Thyroid gland (tissue), 4 donors: ENCODE results near the gene KCNF1. TPM values are rescaled to one million over a fixed set of nuclear protein-coding genes. Genes with fewer than 3 reads are reported as not detected.

Experiments
- DNase-seq, 2 donors: peaks; one replicate each; pipeline ENCODE4 v3.0.0-alpha.2; 2019
- H3K27ac ChIP-seq, 3 donors: fragments of 200-600 bp; sonication (generic); 1 replicate in 2 of 3; 2 replicates in 1 of 3; pipeline ENCODE4 v1.5.1; 2016 to 2019; ENCODE audit warnings: mild to moderate bottlenecking in 1 of 3, moderate library complexity in 1 of 3
- H3K27me3 ChIP-seq: fragments of 200-600 bp; sonication (generic); one replicate; pipeline ENCODE4 v1.5.1; 2019
- H3K36me3 ChIP-seq, 2 donors: fragments of 200-600 bp; sonication (generic); one replicate each; pipeline ENCODE4 v1.5.1; 2016 to 2019
- H3K4me1 ChIP-seq, 2 donors: fragments of 200-600 bp; sonication (generic); one replicate each; pipeline ENCODE4 v1.5.1; 2017 to 2019
- H3K4me3 ChIP-seq, 3 donors: fragments of 200-600 bp; sonication (generic); replicated peaks in 1 of 3; 1 replicate in 2 of 3; 2 replicates in 1 of 3; pipeline ENCODE4 v1.5.1; 2016; ENCODE audit warnings: mild to moderate bottlenecking in 1 of 3
- H3K9me3 ChIP-seq: fragments of 200-600 bp; sonication (generic); one replicate; pipeline ENCODE4 v1.5.1; 2017
- POLR2A ChIP-seq, 2 donors: fragments of 450-650 bp; IDR thresholded peaks; one replicate each; pipeline ENCODE4 v1.6.1; 2017; ENCODE audit warnings: antibody characterized with exemption in 2 of 2, mild to moderate bottlenecking in 2 of 2, moderate library complexity in 1 of 2
- WGBS, 2 donors: methylation state at CpG; one replicate each; pipeline ENCODE4 v1.1.5; 2017; 5-methylcytosine and 5-hydroxymethylcytosine counted together
- intact Hi-C: fragments of 100-400 bp; cut with DNase I; formaldehyde crosslinking; loops from one replicate; pipeline ENCODE4 v1.15.1; 2023
- total RNA-seq, 4 donors: library from RNA; depleted of rRNA; stranded (reverse); fragments of >200 nt; gene quantifications; one replicate each; pipeline ENCODE4 v1.2.3, GENCODE V29; 2016
- TF ChIP-seq, protein P1 (sequence below), 6 experiments: fragments of 200-600 bp in 3 of 6; fragments of 450-650 bp in 3 of 6; sonication (generic) in 3 of 6; IDR thresholded peaks; one replicate each; pipeline ENCODE4 v1.5.1; 2016 to 2019; ENCODE audit warnings: antibody characterized with exemption in 6 of 6, mild to moderate bottlenecking in 2 of 6, inconsistent platforms in 1 of 6, moderate library complexity in 1 of 6

The KCNF1 gene
- total RNA-seq, 4 donors from 2014 or later, result not detected

DNA sequence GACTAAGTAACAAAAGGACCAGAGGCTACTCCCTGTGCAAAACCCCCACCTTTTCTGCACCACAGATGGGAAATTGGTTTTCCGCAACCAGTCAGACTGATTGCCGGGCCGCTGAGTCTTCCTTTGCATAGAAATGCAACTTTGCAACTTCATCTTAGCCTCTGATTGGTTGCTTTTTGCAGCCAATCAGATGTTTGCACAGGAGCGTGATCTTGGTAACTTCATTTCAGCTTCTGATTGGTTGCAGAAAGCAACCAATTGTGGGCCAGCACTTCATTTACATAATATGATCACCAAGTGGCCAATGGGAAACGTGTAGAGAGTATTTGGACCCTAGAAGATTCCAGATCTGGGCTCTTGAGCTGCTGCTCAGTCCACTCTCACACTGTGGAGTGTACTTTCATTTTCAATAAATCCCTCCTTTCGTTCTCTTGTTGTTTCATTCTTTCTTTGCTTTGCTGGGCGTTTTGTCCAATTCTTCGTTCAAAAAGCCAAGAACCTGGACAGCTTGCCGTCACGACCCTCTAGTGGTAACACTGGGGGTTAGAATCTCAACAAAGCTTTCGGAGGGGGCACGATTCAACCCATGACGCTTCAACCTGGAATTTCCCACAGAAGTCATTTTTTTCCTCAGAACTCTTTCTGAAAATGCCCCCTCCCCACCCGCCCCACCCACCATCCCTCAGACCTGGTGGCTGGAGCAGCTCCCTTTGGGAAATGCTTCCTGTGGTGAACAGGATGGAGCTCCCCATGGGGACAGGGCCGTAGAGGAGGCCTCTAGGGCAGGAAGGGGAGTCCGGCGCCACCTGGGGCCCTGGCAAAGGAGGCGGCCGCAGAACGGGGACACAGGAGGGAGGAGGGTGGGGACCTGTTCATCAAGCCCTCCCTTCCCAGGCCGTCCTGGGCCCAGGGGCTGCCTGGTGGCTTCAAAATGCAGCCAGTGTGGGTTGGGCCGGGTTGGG is 31.8 kb upstream of the KCNF1 start:
- Histone ChIP-seq H3K27ac (no peak overlapping the region), H3K4me1 (peaks cover 0 to 8% of the 10 kb centered on the region in 2 donors), H3K4me3 (no peak overlapping the region), H3K9me3 (no peaks in the 10 kb centered on the region), H3K27me3 (no peaks in the 10 kb centered on the region), H3K36me3 (no peaks in the 10 kb centered on the region)
- WGBS, 2 donors, result 81 to 82% methylated on average over 19 to 21 of the region's 22 CpGs
- no peak for TF ChIP-seq POLR2A (IDR thresholded peaks at IDR 0.05)
- TF ChIP-seq, protein P1, sequence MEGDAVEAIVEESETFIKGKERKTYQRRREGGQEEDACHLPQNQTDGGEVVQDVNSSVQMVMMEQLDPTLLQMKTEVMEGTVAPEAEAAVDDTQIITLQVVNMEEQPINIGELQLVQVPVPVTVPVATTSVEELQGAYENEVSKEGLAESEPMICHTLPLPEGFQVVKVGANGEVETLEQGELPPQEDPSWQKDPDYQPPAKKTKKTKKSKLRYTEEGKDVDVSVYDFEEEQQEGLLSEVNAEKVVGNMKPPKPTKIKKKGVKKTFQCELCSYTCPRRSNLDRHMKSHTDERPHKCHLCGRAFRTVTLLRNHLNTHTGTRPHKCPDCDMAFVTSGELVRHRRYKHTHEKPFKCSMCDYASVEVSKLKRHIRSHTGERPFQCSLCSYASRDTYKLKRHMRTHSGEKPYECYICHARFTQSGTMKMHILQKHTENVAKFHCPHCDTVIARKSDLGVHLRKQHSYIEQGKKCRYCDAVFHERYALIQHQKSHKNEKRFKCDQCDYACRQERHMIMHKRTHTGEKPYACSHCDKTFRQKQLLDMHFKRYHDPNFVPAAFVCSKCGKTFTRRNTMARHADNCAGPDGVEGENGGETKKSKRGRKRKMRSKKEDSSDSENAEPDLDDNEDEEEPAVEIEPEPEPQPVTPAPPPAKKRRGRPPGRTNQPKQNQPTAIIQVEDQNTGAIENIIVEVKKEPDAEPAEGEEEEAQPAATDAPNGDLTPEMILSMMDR (IDR thresholded peaks at IDR 0.05), result no peak
- intact Hi-C loops, result no loop called here
- no peak for DNase-seq

DNA sequence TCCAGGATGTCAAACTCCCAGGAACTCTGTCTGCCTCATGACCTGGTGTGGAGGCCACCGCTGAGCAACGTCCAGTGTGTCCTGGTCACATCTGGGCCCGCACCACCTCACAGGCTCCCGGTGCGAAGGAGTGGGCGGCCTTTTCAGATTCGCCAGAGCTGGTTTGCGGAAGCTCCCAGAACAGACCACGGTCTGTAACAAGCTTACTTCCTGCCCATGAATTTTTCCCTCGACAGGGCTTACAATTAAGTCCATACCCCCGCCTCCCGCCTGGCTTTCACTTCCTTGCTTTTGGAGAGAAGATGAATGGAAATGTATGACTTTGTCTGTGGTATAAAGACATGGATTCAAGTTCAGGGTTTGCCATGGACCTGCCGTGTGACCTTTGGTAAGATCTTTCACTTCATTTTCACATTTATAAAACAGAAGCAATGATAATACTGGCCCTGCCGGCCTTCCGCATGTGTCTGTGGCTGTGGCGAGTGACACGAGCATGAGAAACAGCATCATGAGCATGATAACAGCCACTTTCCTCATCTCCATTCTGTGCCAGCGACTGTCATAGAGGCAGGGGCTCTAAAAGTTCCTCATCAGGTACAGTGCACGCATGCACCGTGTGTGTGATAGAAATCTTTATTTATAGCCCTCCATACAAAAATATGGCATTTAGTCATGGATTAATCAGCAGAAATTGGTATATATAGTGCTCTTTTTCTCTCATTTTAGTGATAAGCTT is 31.0 kb upstream of the KCNF1 start:
- H3K36me3 ChIP-seq, result no peaks in the 10 kb centered on the region
- no peaks in the 10 kb centered on the region for H3K9me3 ChIP-seq
- no peak overlapping the region for H3K27ac ChIP-seq
- TF ChIP-seq POLR2A (IDR thresholded peaks at IDR 0.05), result no peak
- TF ChIP-seq, protein P1 (IDR thresholded peaks at IDR 0.05), result no peak
- H3K4me1 ChIP-seq, result peaks cover 0 to 8% of the 10 kb centered on the region in 2 donors
- DNase-seq, result no peak
- intact Hi-C loops, result no loop called here
- 91 to 93% methylated on average over 18 to 20 of the region's 20 CpGs for WGBS, 2 donors
- H3K27me3 ChIP-seq, result no peaks in the 10 kb centered on the region
- no peak overlapping the region for H3K4me3 ChIP-seq

DNA sequence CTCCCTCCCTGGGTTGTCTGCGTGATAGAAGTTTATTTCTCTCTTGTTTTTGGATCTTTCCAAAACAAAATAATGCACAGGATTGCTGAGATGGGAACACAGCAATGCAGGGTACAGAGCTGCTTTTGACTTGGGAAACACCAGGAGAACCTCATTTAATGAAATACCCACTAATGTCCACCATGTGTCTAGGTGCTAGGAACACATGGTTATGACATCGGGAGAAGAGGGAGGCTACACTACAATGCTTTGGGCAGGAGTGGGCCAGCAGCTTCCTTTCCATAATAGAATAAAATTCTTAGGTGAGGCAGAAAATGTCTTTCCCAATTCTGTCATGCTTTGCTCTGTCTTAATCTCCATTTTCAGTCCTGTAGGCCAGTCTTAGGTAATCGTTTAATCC is 29.2 kb upstream of the KCNF1 start:
- WGBS, 2 donors, result 93 to 96% methylated on average over 3 of the region's 3 CpGs
- no peak overlapping the region for H3K4me3 ChIP-seq
- H3K27ac ChIP-seq, result no peak overlapping the region
- H3K27me3 ChIP-seq, result no peaks in the 10 kb centered on the region
- TF ChIP-seq POLR2A (IDR thresholded peaks at IDR 0.05), result no peak
- TF ChIP-seq, protein P1 (IDR thresholded peaks at IDR 0.05), result no peak
- no peak for DNase-seq
- H3K36me3 ChIP-seq, result no peaks in the 10 kb centered on the region
- H3K4me1 ChIP-seq, result peaks cover 0 to 8% of the 10 kb centered on the region in 2 donors
- H3K9me3 ChIP-seq, result no peaks in the 10 kb centered on the region
- intact Hi-C loops, result no loop called here

DNA sequence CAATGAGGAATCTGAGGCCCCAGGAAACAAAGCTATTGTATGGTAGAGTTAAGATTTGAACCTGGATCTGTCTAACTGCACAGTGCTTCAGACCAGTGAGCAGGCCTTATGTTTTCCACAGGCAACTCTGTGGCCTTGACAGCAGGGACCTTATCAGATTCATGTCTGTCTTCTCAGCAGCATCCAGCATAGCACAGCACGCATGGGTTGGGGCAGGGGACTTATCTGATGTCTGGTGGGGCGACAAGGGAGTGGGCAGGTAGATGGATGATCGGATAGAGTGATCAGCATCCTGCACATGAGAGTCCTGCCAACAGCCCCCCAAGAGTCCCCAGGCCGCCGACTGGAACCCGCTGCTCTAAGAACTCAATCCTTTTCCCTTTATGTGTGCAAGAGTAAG is 28.7 kb upstream of the KCNF1 start:
- Histone ChIP-seq H3K4me3 (no peak overlapping the region), H3K9me3 (no peaks in the 10 kb centered on the region), H3K27me3 (no peaks in the 10 kb centered on the region), H3K36me3 (no peaks in the 10 kb centered on the region), H3K4me1 (peaks cover 0 to 8% of the 10 kb centered on the region in 2 donors), H3K27ac (no peak overlapping the region)
- TF ChIP-seq POLR2A (IDR thresholded peaks at IDR 0.05), result no peak
- TF ChIP-seq, protein P1 (IDR thresholded peaks at IDR 0.05), result no peak
- WGBS, 2 donors, result 89 to 94% methylated on average over 5 to 6 of the region's 6 CpGs
- DNase-seq, result no peak
- intact Hi-C loops, result no loop called here
